Measurements from ENCODE around the gene PTPN14. TPM values are rescaled to one million over a fixed set of nuclear protein-coding genes. Genes with fewer than 3 reads are reported as not detected.

Gene PTPN14
- total and polyA plus RNA-seq, 2 of the 4 experiments (the other 2 are of a cell fraction), result 21.5 to 31.7 TPM

DNA sequence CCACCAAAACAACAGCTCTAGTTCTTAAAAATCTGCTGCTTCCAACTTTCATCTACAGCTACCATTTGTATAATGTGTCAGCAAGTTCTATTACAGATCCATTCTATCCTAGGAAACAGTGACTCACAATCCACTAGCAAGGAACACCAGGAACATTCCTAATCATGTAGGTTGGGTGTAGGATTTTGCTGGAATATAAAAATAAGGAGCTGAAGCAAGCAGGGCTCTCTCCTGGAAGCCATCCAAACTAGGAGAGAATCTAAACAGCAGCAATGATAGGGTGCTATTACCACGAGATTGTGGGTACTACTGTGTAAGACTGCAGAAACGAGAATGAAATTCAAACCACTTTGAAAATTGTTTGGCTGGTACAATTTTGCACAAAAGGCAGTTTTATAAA, 135.0 kb downstream of the PTPN14 start:
- H2AFZ ChIP-seq (replicated peaks; ENCODE audit: low read length, poor library complexity), result no peak overlapping the region
- no CpG with 5 or more reads among the region's 2 CpGs for WGBS, 2 experiments (ENCODE audit: extremely low coverage in 2 of 2, insufficient read length in 1 of 2)
- peak overlapping the region; percentile 9; the same call in 1 of the 2 replicates for H4K5ac ChIP-seq (ENCODE audit: low read depth, low read length)
- no peak overlapping the region for H4K8ac ChIP-seq (ENCODE audit: low read depth in 2 of 2, low read length in 2 of 2)
- H3K23ac ChIP-seq (ENCODE audit: low read depth, low read length), result no peak overlapping the region
- in situ Hi-C loops (cut with MboI; ENCODE audit: low sequenced_read_pairs) (no loop called here), dilution Hi-C loops (cut with HindIII; ENCODE audit: low sequenced_read_pairs, unreplicated experiment) (no loop called here), intact Hi-C loops (cut with micrococcal nuclease) (no loop called here)
- no peak overlapping the region; the same call in 1 of the 2 replicates for H3K4me2 ChIP-seq (ENCODE audit: low read depth, low read length)
- H2BK15ac ChIP-seq (ENCODE audit: low read depth, low read length), result no peak overlapping the region
- peaks cover 10% of the 10 kb centered on the region for H3K4me1 ChIP-seq (ENCODE audit: control insufficient read depth, insufficient read depth, low read length)
- no peak overlapping the region for H3K9ac ChIP-seq (ENCODE audit: low read depth, low read length)
- CTCF ChIA-PET, result interaction anchor here (0.7 kb wide), 1 partner anchor 125 kb away, joined by 3 read pairs; no protein-coding TSS in a partner anchor
- ATAC-seq (ENCODE audit: low read depth), result peak; percentile 42; the same call in 1 of the 2 replicates
- no peak overlapping the region for H2BK5ac ChIP-seq (ENCODE audit: low read depth, low read length, poor library complexity, severe bottlenecking)
- H4K20me1 ChIP-seq (ENCODE audit: insufficient read depth, low read length), result peaks cover 22% of the 10 kb centered on the region
- H3K36me3 ChIP-seq (ENCODE audit: control insufficient read depth, insufficient read depth, low read length), result 0 out of 2 replicates have a peak, but pooled peaks cover 2% of the 10 kb centered on the region
- no peak overlapping the region for H3K56ac ChIP-seq (ENCODE audit: extremely low read depth, insufficient read depth, low read length)
- no peaks in the 10 kb centered on the region for H3K9me3 ChIP-seq (ENCODE audit: control insufficient read depth, insufficient read depth, low read length)
- no peak overlapping the region for H3K27ac ChIP-seq (ENCODE audit: insufficient read depth, low read length)
- peak; percentile 80 for DNase-seq
- H3K27me3 ChIP-seq (ENCODE audit: control insufficient read depth, insufficient read depth, low read length), result no peaks in the 10 kb centered on the region
- H2BK20ac ChIP-seq (ENCODE audit: low read depth, low read length), result no peak overlapping the region
- no peak overlapping the region for H2AK9ac ChIP-seq (replicated peaks; ENCODE audit: low read depth, low read length, poor library complexity)
- H3K14ac ChIP-seq (replicated peaks; ENCODE audit: low read depth, low read length), result no peak overlapping the region; the same call in 1 of the 2 replicates
- H3K4ac ChIP-seq (ENCODE audit: low read depth, low read length), result no peak overlapping the region
- no peak overlapping the region for H3K4me3 ChIP-seq (ENCODE audit: insufficient read depth, low read depth, low read length)
- H3K79me1 ChIP-seq (ENCODE audit: low read depth in 1 of 2, low read length in 2 of 2), result peaks cover 59 to 64% of the 10 kb centered on the region in 2 experiments
- no peak overlapping the region for H3K18ac ChIP-seq (ENCODE audit: low read depth, low read length)
- no peak for TF ChIP-seq NFE2L2 (IDR thresholded peaks at IDR 0.05; ENCODE audit: low read depth, low read length)
- TF ChIP-seq MAFK (IDR thresholded peaks at IDR 0.05; ENCODE audit: low read depth, low read length), result peak; percentile 23; the same call in 1 of the 2 replicates
- POLR2A ChIA-PET (ENCODE audit: unreplicated experiment), result interaction anchor here (0.6 kb wide), 1 partner anchor 118 kb away, joined by 5 read pairs; no protein-coding TSS in a partner anchor
- no TSS peak for BruUV-seq (replicated peaks)
- no peak overlapping the region for H2BK120ac ChIP-seq (ENCODE audit: low read depth, low read length)
- H2AK5ac ChIP-seq (ENCODE audit: low read depth, low read length), result no peak overlapping the region
- H4K91ac ChIP-seq (ENCODE audit: insufficient read depth, low read depth, low read length), result no peak overlapping the region
- H3K9me1 ChIP-seq (ENCODE audit: insufficient read depth, low read length), result peaks cover 14% of the 10 kb centered on the region

All from IMR-90 (cell line).